Ovary (tissue), 9 donors: ENCODE data around the gene SCOC. TPM values are rescaled to one million over a fixed set of nuclear protein-coding genes. Genes with fewer than 3 reads are reported as not detected.

Source experiments
- DNase-seq, 5 donors: peaks; one replicate each; pipeline ENCODE4 v3.0.0-alpha.2; 2019 to 2020
- H3K27ac ChIP-seq, 2 donors: fragments of 200-600 bp; one replicate each; pipeline versions ENCODE4 v1.5.1 to v1.8.0; 2019 to 2022
- H3K27me3 ChIP-seq: fragments of 200-600 bp; one replicate; pipeline ENCODE4 v1.8.0; 2022
- H3K36me3 ChIP-seq: fragments of 200-600 bp; sonication (generic); one replicate; pipeline ENCODE4 v1.5.1; 2019
- H3K4me1 ChIP-seq: one replicate; pipeline ENCODE4 v1.8.1; 2013; ENCODE audit warnings: mild to moderate bottlenecking, moderate library complexity; ENCODE audit not compliant: insufficient read depth
- H3K4me3 ChIP-seq: fragments of 200-600 bp; sonication (generic); one replicate; pipeline ENCODE4 v1.5.1; 2017
- H3K9me3 ChIP-seq, 2 donors: fragments of 200-600 bp in 1 of 2; sonication (generic) in 1 of 2; one replicate each; pipeline versions ENCODE4 v1.5.1 to v1.8.1; 2013 to 2019; ENCODE audit warnings: mild to moderate bottlenecking in 1 of 2, moderate library complexity in 1 of 2
- EP300 ChIP-seq: sonication (generic); formaldehyde crosslinking; IDR thresholded peaks from one replicate; pipeline ENCODE4 v1.6.1; 2017; ENCODE audit warnings: antibody characterized with exemption
- POLR2A ChIP-seq: fragments of 450-650 bp; IDR thresholded peaks from one replicate; pipeline ENCODE4 v1.6.1; 2017; ENCODE audit warnings: antibody characterized with exemption, mild to moderate bottlenecking, moderate library complexity
- WGBS, 3 donors: extraction: QIAGEN DNeasy Blood & Tissue Kit in 1 of 3; methylation state at CpG; one replicate each; pipeline versions ENCODE4 v1.1.5 to v1.1.7; 2013 to 2017; 5-methylcytosine and 5-hydroxymethylcytosine counted together
- intact Hi-C, 4 donors: fragments of 100-400 bp; cut with DNase I; formaldehyde crosslinking; loops; one replicate each; pipeline versions ENCODE4 v1.11.0 to v1.15.1; 2022 to 2023
- polyA plus RNA-seq, 2 donors: library from polyadenylated mRNA; stranded (reverse); fragments of 200-250 nt in 1 of 2; fragments of 350-450 nt in 1 of 2; fragmentation: Illumina TruSeq in 1 of 2; extraction: RNeasy Lipid Tissue Mini Kit (QIAGEN cat#74804) in 1 of 2; gene quantifications; one replicate each; pipeline ENCODE4 v1.2.3, GENCODE V29; 2013 to 2014
- total RNA-seq, 7 donors: library from RNA; depleted of rRNA in 2 of 7; stranded (reverse); fragments of >200 nt in 2 of 7; fragmentation: NEBNext Ultra II Directional in 3 of 7; extraction: Animal tissue kit (Norgen Biotek cat#: 25700) in 3 of 7; gene quantifications; one replicate each; pipeline versions ENCODE4 v1.1.0 to v1.2.4, GENCODE V29; 2016 to 2023
- TF ChIP-seq, protein P1 (sequence below), 3 donors: fragments of 450-650 bp in 2 of 3; fragments of 200-600 bp in 1 of 3; IDR thresholded peaks; one replicate each; pipeline versions ENCODE4 v1.5.1 to v1.8.0; 2016 to 2022; ENCODE audit warnings: antibody characterized with exemption in 3 of 3, mild to moderate bottlenecking in 1 of 3
- donor health status: DM: no; HTN: no; CAD: no; lungs with moderate emphysema.
- donor health status: DM: no; HTN: no; CAD: no.
- donor health status: Bipolar disorder and iron deficiency.
- donor health status: DM: yes; HTN: yes; CAD: no.
- donor health status: DM: no; HTN: no; CAD: no.
- donor health status: DM: yes; HTN: yes; CAD: no.

The SCOC gene
- total and polyA plus RNA-seq, 9 donors, result 32.4 to 48.0 (median 43.4) TPM

DNA sequence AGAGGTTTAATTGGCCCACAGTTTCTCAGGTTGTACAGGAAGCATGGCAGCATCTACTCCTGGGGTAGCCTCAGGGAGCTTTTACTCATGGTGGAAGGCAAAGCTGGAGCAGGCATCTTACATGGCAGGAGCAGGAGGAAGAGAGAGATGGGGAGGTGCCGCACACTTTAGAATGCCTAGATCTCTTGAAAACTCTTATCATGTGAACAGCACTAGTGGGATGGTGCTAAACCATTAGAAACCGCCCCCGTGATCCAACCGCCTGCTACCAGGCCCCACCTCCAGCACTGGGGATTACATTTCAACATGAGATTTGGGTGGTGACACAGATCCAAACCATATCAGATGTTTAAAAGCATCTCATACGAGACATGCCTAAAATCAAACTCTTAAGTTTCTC, 41.6 kb upstream of the SCOC start:
- Histone ChIP-seq H3K27ac (no peak overlapping the region), H3K4me1 (no peaks in the 10 kb centered on the region), H3K9me3 (no peaks in the 10 kb centered on the region), H3K4me3 (no peak overlapping the region), H3K27me3 (no peaks in the 10 kb centered on the region), H3K36me3 (no peaks in the 10 kb centered on the region)
- intact Hi-C loops, result loop anchor here in 1 of 4 donors (5.0 kb wide), 1 partner anchor 75 kb away; no protein-coding TSS in a partner anchor
- WGBS, 3 donors, result 87 to 91% (median 87%) methylated on average over 5 of the region's 5 CpGs
- no peak for DNase-seq
- TF ChIP-seq POLR2A (no peak), EP300 (no peak)
- TF ChIP-seq, protein P1, sequence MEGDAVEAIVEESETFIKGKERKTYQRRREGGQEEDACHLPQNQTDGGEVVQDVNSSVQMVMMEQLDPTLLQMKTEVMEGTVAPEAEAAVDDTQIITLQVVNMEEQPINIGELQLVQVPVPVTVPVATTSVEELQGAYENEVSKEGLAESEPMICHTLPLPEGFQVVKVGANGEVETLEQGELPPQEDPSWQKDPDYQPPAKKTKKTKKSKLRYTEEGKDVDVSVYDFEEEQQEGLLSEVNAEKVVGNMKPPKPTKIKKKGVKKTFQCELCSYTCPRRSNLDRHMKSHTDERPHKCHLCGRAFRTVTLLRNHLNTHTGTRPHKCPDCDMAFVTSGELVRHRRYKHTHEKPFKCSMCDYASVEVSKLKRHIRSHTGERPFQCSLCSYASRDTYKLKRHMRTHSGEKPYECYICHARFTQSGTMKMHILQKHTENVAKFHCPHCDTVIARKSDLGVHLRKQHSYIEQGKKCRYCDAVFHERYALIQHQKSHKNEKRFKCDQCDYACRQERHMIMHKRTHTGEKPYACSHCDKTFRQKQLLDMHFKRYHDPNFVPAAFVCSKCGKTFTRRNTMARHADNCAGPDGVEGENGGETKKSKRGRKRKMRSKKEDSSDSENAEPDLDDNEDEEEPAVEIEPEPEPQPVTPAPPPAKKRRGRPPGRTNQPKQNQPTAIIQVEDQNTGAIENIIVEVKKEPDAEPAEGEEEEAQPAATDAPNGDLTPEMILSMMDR (IDR thresholded peaks at IDR 0.05), result no peak

DNA sequence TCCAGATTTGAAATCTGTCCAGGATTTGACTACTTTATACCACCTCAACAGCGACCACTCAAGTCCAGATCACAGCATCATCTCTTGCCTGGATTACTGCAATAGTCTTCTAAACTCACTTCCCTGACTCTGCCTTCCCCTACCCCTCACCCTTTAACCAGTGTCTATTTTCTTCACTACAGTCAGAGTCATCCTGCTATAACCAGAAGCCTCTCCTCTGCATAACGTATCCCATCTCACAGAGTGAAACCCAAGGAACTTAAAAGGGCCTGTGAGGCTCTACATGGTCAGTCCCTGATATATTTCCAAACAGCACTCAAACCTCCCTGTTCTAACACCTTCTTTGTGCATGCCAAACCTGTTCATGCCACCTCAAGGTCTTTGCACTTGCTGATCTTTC, 40.7 kb upstream of the SCOC start:
- intact Hi-C loops, result loop anchor here in 1 of 4 donors (5.0 kb wide), 1 partner anchor 75 kb away; no protein-coding TSS in a partner anchor
- no peak overlapping the region for H3K27ac ChIP-seq
- H3K27me3 ChIP-seq, result no peaks in the 10 kb centered on the region
- H3K4me3 ChIP-seq, result no peak overlapping the region
- TF ChIP-seq, protein P1 (IDR thresholded peaks at IDR 0.05), result no peak
- no peak for TF ChIP-seq POLR2A
- no peak for TF ChIP-seq EP300
- 83 to 86% (median 84%) methylated on average over 2 of the region's 2 CpGs for WGBS, 3 donors
- no peak for DNase-seq
- no peaks in the 10 kb centered on the region for H3K36me3 ChIP-seq
- no peaks in the 10 kb centered on the region for H3K4me1 ChIP-seq
- no peaks in the 10 kb centered on the region for H3K9me3 ChIP-seq

DNA sequence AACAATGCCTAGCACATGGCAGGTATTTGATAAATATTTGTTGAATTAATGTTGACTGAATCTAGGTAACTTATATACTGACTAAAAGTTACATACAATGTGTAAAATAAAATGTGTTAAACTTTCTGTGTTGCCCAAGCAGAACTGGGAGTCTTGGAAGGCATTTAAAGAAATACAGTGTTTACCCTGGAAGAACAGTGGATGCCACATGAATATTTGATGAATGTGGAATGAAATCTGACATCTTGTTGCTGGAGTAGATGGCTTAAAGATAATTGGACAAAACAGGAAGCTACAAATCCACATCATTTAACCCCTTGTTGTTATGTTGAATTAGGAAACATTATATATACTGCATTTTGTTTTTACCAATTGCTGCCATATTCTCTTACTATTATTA, 39.9 kb upstream of the SCOC start:
- Histone ChIP-seq H3K9me3 (no peaks in the 10 kb centered on the region), H3K27me3 (no peaks in the 10 kb centered on the region), H3K4me3 (no peak overlapping the region), H3K36me3 (no peaks in the 10 kb centered on the region), H3K4me1 (no peaks in the 10 kb centered on the region), H3K27ac (no peak overlapping the region)
- intact Hi-C loops, result loop anchor here in 1 of 4 donors (5.0 kb wide), 1 partner anchor 76 kb away; no protein-coding TSS in a partner anchor
- no peak for DNase-seq
- no peak for TF ChIP-seq POLR2A
- TF ChIP-seq, protein P1 (IDR thresholded peaks at IDR 0.05), result no peak

DNA sequence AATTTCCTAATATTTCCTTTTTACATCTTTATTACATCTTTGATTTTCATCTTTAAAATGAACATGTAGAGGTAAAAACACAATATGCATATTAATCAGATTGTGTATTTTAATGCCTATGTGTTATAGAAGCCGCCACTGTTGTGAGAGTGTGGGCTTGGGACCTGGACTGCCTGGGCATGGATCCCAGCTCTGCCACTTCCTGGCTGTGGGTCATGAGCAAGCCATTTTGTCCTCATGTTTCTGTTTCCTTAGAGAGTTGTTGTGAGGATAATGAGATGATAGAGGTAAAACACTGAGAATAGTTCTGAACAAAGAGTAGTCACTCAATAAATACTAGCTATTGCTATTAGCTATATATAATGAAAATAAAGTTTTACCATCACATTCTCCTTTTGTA, 38.4 kb upstream of the SCOC start:
- no peak for DNase-seq
- TF ChIP-seq, protein P1 (IDR thresholded peaks at IDR 0.05), result no peak
- TF ChIP-seq POLR2A (no peak), EP300 (no peak)
- H3K4me1 ChIP-seq, result no peaks in the 10 kb centered on the region
- no peaks in the 10 kb centered on the region for H3K36me3 ChIP-seq
- H3K9me3 ChIP-seq, result no peaks in the 10 kb centered on the region
- WGBS, 3 donors, result 87 to 97% (median 90%) methylated on average over 1 of the region's 1 CpG
- intact Hi-C loops, result no loop called here
- no peak overlapping the region for H3K4me3 ChIP-seq
- no peaks in the 10 kb centered on the region for H3K27me3 ChIP-seq
- no peak overlapping the region for H3K27ac ChIP-seq

DNA sequence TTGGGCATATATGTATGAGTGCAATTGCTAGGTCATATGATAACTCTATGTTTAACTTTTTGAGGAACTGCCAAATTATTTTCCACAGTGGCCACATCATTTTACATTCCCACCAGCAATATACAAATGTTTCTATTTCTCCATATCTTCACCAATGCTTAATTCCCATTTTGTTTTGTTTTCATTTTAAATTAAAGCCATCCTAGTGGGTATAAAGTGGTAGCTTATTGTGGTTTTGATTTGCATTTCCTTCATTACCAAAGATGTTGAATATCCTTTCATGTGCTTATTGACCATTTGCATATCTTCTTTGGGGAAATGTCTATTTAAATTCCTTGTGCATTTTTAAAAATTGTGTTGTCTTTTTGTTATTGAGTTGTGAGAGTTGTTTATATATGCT, 36.7 kb upstream of the SCOC start:
- Histone ChIP-seq H3K4me3 (no peak overlapping the region), H3K9me3 (no peaks in the 10 kb centered on the region), H3K27me3 (no peaks in the 10 kb centered on the region), H3K27ac (no peak overlapping the region), H3K36me3 (no peaks in the 10 kb centered on the region), H3K4me1 (no peaks in the 10 kb centered on the region)
- TF ChIP-seq EP300, result no peak
- TF ChIP-seq, protein P1 (IDR thresholded peaks at IDR 0.05), result no peak
- intact Hi-C loops, result no loop called here
- no peak for DNase-seq
